K562 (cell line): ENCODE data around the gene RAB12. TPM values are rescaled to one million over a fixed set of nuclear protein-coding genes. Genes with fewer than 3 reads are reported as not detected.

Experiments used
- ATAC-seq: fragments of 200-7000 bp; cut with Tn5 transposase; 3 replicates; pipeline ENCODE4 v1.9.1; 2020; ENCODE audit warnings: moderate library complexity
- BruUV-seq: library from RNA; stranded (reverse); fragments of 400-500 nt; replicated peaks from 2 replicates; lab custom pipeline; 2021; lab: Mats Ljungman, UMichigan
- CTCF ChIA-PET: fragments of 300-600 bp; formaldehyde crosslinking; extraction: SDS; loops from one replicate; lab custom pipeline; 2021; ENCODE audit warnings: low intra/inter-chr PET ratio; lab: Yijun Ruan, JAX
- POLR2A ChIA-PET: fragments of 300-600, 350-650 bp; sonication (Branson Sonifier 250); formaldehyde crosslinking; extraction: SDS; loops from one replicate; lab custom pipeline; 2021; ENCODE audit warnings: antibody characterized with exemption, inconsistent platforms; lab: Yijun Ruan, JAX
- DNase-seq, 4 experiments: peaks; one replicate each; pipeline versions ENCODE4 v3.0.0 to v3.0.0-alpha.2; 2011 to 2018; ENCODE audit warnings: low spot score in 3 of 4, mixed read lengths in 3 of 4; ENCODE audit errors: extremely low read depth in 1 of 4
- FAIRE-seq: peaks from 2 replicates; lab custom pipeline; 2011; peaks lifted over from hg19 to GRCh38; lab: Jason Lieb, UNC
- H2AFZ ChIP-seq: 2 replicates; pipeline ENCODE4 v1.6.0; 2011; ENCODE audit warnings: low read depth, low read length, control low read depth, inconsistent platforms
- H3K27ac ChIP-seq: fragments of 200-600 bp; 3 replicates; pipeline ENCODE4 v1.8.0; 2011; ENCODE audit warnings: low read depth, mild to moderate bottlenecking, control low read depth, inconsistent platforms, low read length, moderate library complexity, mixed read lengths; ENCODE audit errors: extremely low read depth
- H3K27me3 ChIP-seq, 2 experiments: fragments of 300-600 bp in 1 of 2; 2 replicates in 1 of 2; 3 replicates in 1 of 2; pipeline versions ENCODE4 v1.6.0 to v1.8.0; 2011; ENCODE audit warnings: inconsistent platforms in 2 of 2, low read length in 2 of 2, mild to moderate bottlenecking in 1 of 2, mixed read lengths in 1 of 2, moderate library complexity in 1 of 2; ENCODE audit not compliant: control insufficient read depth in 2 of 2, insufficient read depth in 2 of 2
- H3K36me3 ChIP-seq: fragments of 300-600 bp; 3 replicates; pipeline ENCODE4 v1.8.0; 2011; ENCODE audit warnings: mild to moderate bottlenecking, low read length, inconsistent platforms; ENCODE audit not compliant: control insufficient read depth, insufficient read depth
- H3K4me1 ChIP-seq, 2 experiments: fragments of 200-600 bp in 1 of 2; replicated peaks in 1 of 2; 2 replicates in 1 of 2; 3 replicates in 1 of 2; pipeline versions ENCODE4 v1.5.1 to v1.8.0; 2011; ENCODE audit warnings: inconsistent platforms in 2 of 2, low read length in 2 of 2, mild to moderate bottlenecking in 1 of 2, mixed read lengths in 1 of 2, moderate library complexity in 1 of 2; ENCODE audit not compliant: control insufficient read depth in 2 of 2, insufficient read depth in 2 of 2
- H3K4me2 ChIP-seq: 2 replicates; pipeline ENCODE4 v1.6.1; 2011; ENCODE audit warnings: low read length, control low read depth, inconsistent platforms, mixed read lengths; ENCODE audit not compliant: insufficient read depth
- H3K4me3 ChIP-seq: fragments of 200-600 bp; sonication (generic), shearing (Covaris generic); 2 replicates; pipeline ENCODE4 v1.5.1; 2016; ENCODE audit warnings: control low read depth, inconsistent platforms
- H3K79me2 ChIP-seq: fragments of 200-600 bp; 3 replicates; pipeline ENCODE4 v1.8.0; 2011; ENCODE audit warnings: low read length, inconsistent platforms; ENCODE audit not compliant: control insufficient read depth, insufficient read depth
- H3K9ac ChIP-seq, 2 experiments: 2 replicates each; pipeline versions ENCODE4 v1.6.0 to v1.6.1; 2011; ENCODE audit warnings: low read depth in 2 of 2, low read length in 2 of 2, control low read depth in 1 of 2, inconsistent platforms in 1 of 2, mild to moderate bottlenecking in 1 of 2, mixed read lengths in 1 of 2; ENCODE audit not compliant: insufficient read depth in 1 of 2
- H3K9me1 ChIP-seq: one replicate; pipeline ENCODE4 v1.6.0; 2011; ENCODE audit warnings: inconsistent platforms, mild to moderate bottlenecking, low read length, moderate library complexity; ENCODE audit not compliant: control insufficient read depth, insufficient read depth
- H3K9me3 ChIP-seq: replicated peaks from 2 replicates; pipeline ENCODE4 v1.5.1; 2011; ENCODE audit warnings: low read depth, low read length, inconsistent platforms; ENCODE audit not compliant: control insufficient read depth, insufficient read depth
- H4K20me1 ChIP-seq: replicated peaks from 2 replicates; pipeline ENCODE4 v1.6.1; 2011; ENCODE audit warnings: low read length, inconsistent platforms, mixed read lengths; ENCODE audit not compliant: control insufficient read depth, insufficient read depth
- ATF3 ChIP-seq, 2 experiments: fragments of 450-650 bp in 1 of 2; sonication (generic) in 1 of 2; formaldehyde crosslinking in 1 of 2; IDR thresholded peaks in 1 of 2; conservative IDR thresholded peaks in 1 of 2; 2 replicates each; pipeline versions ENCODE4 v1.6.1 to v1.8.1; 2016 to 2023; ENCODE audit warnings: mild to moderate bottlenecking in 2 of 2, moderate library complexity in 2 of 2, inconsistent platforms in 1 of 2, missing genetic modification reagents in 1 of 2
- ATF7 ChIP-seq: fragments of 450-650 bp; IDR thresholded peaks from 2 replicates; pipeline ENCODE4 v1.7.1; 2014; ENCODE audit warnings: mild to moderate bottlenecking, moderate library complexity
- JUND ChIP-seq, 2 experiments: IDR thresholded peaks; 2 replicates in 1 of 2; 3 replicates in 1 of 2; pipeline ENCODE4 v1.6.1; 2011; ENCODE audit warnings: borderline replicate concordance in 2 of 2, low read depth in 2 of 2, low read length in 2 of 2, improper control_type of control experiment in 1 of 2, missing biosample characterization in 1 of 2, missing genetic modification characterization in 1 of 2, missing genetic modification reagents in 1 of 2
- MEIS2 ChIP-seq: fragments of 450-650 bp; IDR thresholded peaks from 2 replicates; pipeline ENCODE4 v1.6.1; 2014; ENCODE audit warnings: mild to moderate bottlenecking; ENCODE audit not compliant: partially characterized antibody
- SAP30 ChIP-seq: fragments of 200-600 bp; sonication (generic); IDR thresholded peaks from 2 replicates; pipeline ENCODE4 v1.6.1; 2012; ENCODE audit warnings: borderline replicate concordance, low read depth, mild to moderate bottlenecking, moderate library complexity, low read length, control low read depth, inconsistent platforms; ENCODE audit not compliant: insufficient read depth, poor library complexity, severe bottlenecking
- TRIM24 ChIP-seq, 2 experiments: fragments of 450-650 bp; IDR thresholded peaks; 2 replicates each; pipeline ENCODE4 v1.6.1; 2016
- ZNF318 ChIP-seq, 2 experiments: fragments of 450-650 bp; IDR thresholded peaks; 2 replicates each; pipeline ENCODE4 v1.6.1; 2016; ENCODE audit warnings: mild to moderate bottlenecking in 2 of 2, borderline replicate concordance in 1 of 2, low read depth in 1 of 2, moderate library complexity in 1 of 2
- WGBS: fragments of 100-300 bp; shearing (Covaris generic); methylation state at CpG from one replicate; pipeline ENCODE4 v1.1.6; 2016; ENCODE audit warnings: low coverage, mixed read lengths; ENCODE audit not compliant: insufficient coverage; ENCODE audit errors: missing lambda C conversion rate; 5-methylcytosine and 5-hydroxymethylcytosine counted together
- in situ Hi-C: fragments of 300-500 bp; cut with MboI; formaldehyde crosslinking; loops from 4 replicates; pipeline ENCODE4 v1.15.0; 2018; ENCODE audit warnings: inconsistent platforms, mixed read lengths
- intact Hi-C: fragments of 100-400 bp; cut with micrococcal nuclease; formaldehyde crosslinking; loops from 2 replicates; pipeline ENCODE4 v1.14.2; 2022
- polyA plus RNA-seq, 8 experiments: library from polyadenylated mRNA; depleted of rRNA in 4 of 8; stranded (reverse) in 5 of 8; unstranded in 3 of 8; fragments of >200 nt; fragmentation: Nextera tagmentation in 2 of 8; fragmentation: Illumina TruSeq in 1 of 8; extraction: Ambion mirVana in 2 of 8; extraction: Trizol in 1 of 8; gene quantifications; 2 replicates each; pipeline versions ENCODE4 v1.2.1 to v1.2.3, GENCODE V29; 2011 to 2014; ENCODE audit warnings: inconsistent platforms in 1 of 8, missing spikeins in 1 of 8
- total RNA-seq, 7 experiments: library from RNA; depleted of rRNA in 6 of 7; stranded (reverse); fragments of >200 nt in 6 of 7; fragmentation: Illumina TruSeq in 2 of 7; extraction: Trizol in 2 of 7; gene quantifications; 2 replicates each; pipeline versions ENCODE4 v1.2.1 to v1.2.3, GENCODE V29; 2011 to 2021; ENCODE audit warnings: low replicate concordance in 1 of 7

RAB12 gene
- total and polyA plus RNA-seq, 9 of the 15 experiments (the other 6 are each of a cell fraction or from before 2014, with no cell fraction given) = 0.48 to 21.6 (median 18.8) TPM

DNA sequence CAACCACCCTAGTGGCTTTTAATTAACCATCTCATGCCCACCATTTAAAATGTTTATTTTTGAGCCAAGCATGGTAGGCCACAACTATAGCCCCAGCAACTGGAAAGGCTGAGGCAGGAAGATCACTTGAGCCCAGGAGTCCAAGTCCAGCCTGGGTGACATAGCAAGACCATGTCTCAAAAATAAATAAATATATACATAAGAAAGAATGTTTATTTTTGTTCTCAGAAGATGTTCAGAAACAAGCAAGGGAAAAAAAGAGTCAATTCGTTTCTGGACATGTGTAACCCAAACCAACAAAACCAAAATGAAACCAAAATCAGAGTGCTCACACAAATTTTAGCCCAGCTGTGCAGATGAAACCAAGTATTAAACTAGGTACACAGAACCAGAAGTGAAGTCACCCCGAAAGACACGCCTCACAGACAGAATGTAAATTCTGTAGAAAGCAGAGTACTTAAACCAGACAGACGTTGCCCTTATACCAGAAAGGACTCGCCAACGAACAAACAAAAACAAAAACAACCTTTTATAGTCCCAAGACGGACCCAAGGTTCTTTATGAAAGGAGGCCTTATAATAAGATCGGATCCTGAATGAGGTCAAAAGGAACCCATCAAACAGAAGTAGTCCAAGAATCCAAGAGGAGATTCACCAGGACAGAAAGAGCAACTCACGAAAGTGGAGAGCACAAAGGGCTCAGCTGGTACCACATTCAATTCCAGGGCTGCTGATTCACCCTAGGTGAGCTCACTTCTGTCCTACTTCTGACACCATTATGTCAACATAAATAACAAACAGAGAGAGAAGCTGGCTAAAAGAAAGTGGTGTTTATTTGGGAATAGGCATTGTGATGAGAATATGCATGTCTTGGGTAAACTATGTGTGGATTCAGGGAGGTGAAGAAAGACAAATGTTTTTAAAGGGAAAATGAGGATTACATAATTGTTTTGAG, 64.3 kb downstream of the RAB12 start:
- Histone ChIP-seq H3K36me3 (no peaks in the 10 kb centered on the region), H3K9ac (no peak overlapping the region), H3K79me2 (no peaks in the 10 kb centered on the region), H3K4me2 (no peak overlapping the region), H3K4me3 (no peak overlapping the region), H3K9me3 (0 out of 2 replicates have a peak, but pooled peaks cover 2% of the 10 kb centered on the region), H3K9me1 (no peaks in the 10 kb centered on the region), H4K20me1 (no peaks in the 10 kb centered on the region), H3K27ac (no peak overlapping the region), H2AFZ (peak overlapping the region; percentile 55), H3K4me1 (no peaks in the 10 kb centered on the region), H3K27me3 (no peaks in the 10 kb centered on the region; a peak in 1 of 5 replicates)
- BruUV-seq = no TSS peak
- DNase-seq = no peak
- peak in 1 of 2 experiments; percentile 60; a peak in 2 of 4 replicates for TF ChIP-seq TRIM24 (IDR thresholded peaks at IDR 0.05)
- no peak for TF ChIP-seq JUND (IDR thresholded peaks at IDR 0.05; ENCODE audit: borderline replicate concordance, low read depth, low read length)
- peak; percentile 58; the same call in 1 of the 3 replicates for TF ChIP-seq JUND (tag; IDR thresholded peaks at IDR 0.05; ENCODE audit: borderline replicate concordance, low read depth, low read length)
- no peak for TF ChIP-seq SAP30
- TF ChIP-seq ZNF318 (IDR thresholded peaks at IDR 0.05; ENCODE audit: borderline replicate concordance in 1 of 2, low read depth in 1 of 2) = no peak
- TF ChIP-seq ATF3 (IDR thresholded peaks at IDR 0.05) = peak; percentile 82
- TF ChIP-seq ATF3 (CRISPR knock-in tag; conservative IDR thresholded peaks at IDR 0.05) = 0 out of 2 replicates have a peak, but pooled peaks have one; percentile 30
- peak; percentile 49 for TF ChIP-seq MEIS2
- 0 out of 2 replicates have a peak, but pooled peaks have one; percentile 33 for TF ChIP-seq ATF7
- intact Hi-C loops (no loop called here), in situ Hi-C loops (loop anchor here (25.0 kb wide), 1 partner anchor 839 kb away; no protein-coding TSS in a partner anchor)
- FAIRE-seq = no peak
- ATAC-seq = no peak; the same call in 2 of the 3 replicates
- ChIA-PET POLR2A (interaction anchor here (1.0 to 2.6 kb wide), 4 partner anchors 10 to 16 kb away, joined by 3 to 13 read pairs (median 5); no protein-coding TSS in a partner anchor), CTCF (interaction anchor here (0.6 kb wide), 1 partner anchor 8 kb away, joined by 4 read pairs; no protein-coding TSS in a partner anchor)
- 26% methylated on average over 9 of the region's 9 CpGs for WGBS
